Cerebellar nuclear complex (tissue), 1 donor: Measurements from ENCODE around the gene C7.

ENCODE experiments used
- DNase-seq, 2 experiments: peaks; one replicate each; lab custom pipeline; 2025; lab: John Stamatoyannopoulos, UW

The C7 gene

GRCh38 chr5:40916226-40916625 lies 6.9 kb downstream of the C7 start:
- DNase-seq = no peak

- DNase-seq = no peak
These were observed 19.7 kb downstream of the C7 start for GRCh38 chr5:40928886-40929448.

DNA sequence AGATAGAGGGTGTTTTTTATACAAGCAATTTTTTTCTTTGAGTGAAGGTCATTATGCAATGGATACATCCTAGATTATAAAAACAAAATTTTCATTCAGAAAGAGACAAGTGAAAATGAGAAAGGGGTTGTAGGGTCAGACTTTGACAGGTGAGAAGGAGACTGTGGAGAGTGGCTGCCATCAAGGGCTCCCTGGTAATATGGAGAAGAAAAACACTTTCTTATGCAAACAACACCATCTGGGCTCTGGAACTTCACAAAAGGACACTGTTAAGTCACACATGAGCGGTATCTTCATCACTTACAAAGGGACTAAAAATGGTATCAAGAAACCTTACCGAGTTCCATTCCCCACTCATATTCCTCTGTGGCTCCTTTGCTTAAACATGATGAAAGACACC lies 23.5 kb downstream of the C7 start:
- no peak for DNase-seq

DNA sequence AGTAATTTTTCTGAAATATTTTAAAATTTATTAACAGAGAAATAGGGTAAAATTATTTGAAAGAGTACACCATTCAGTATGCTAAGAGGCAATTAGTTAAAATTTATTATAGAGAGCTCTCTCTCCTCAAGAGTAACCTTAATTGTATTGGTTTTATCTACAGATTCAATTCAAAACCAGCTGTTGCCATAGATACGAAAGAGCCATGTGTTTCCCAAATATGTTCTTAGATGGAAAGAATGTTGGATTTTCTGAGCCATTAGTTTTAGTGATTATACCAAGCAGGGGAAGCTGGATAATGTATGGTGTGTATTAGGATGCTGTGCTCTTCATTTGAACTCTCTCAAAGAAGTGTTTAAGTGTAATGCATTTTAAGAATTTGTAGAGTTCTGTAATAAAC lies 27.8 kb downstream of the C7 start:
- no peak for DNase-seq

GRCh38 chr5:40939753-40940152 lies 30.5 kb downstream of the C7 start:
- DNase-seq = no peak

- no peak for DNase-seq
These were observed 35.8 kb downstream of the C7 start for GRCh38 chr5:40945111-40945510.

DNA sequence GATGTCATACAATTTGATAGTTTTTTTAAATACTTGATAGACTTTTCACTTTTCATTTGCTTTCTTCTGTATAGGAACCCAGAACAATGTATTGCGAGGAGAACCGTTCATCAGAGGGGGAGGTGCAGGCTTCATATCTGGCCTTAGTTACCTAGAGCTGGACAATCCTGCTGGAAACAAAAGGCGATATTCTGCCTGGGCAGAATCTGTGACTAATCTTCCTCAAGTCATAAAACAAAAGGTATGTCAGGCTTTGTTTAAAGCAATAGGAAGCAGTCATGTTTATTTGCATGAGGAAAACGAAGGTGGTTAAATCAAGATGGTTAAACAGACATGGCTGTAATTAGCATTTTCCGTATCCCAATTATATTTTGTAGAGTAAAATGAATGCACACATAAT lies 46.0 kb downstream of the C7 start:
- no peak for DNase-seq

- no peak for DNase-seq
These were observed 47.8 kb downstream of the C7 start for GRCh38 chr5:40957048-40957447.

DNA sequence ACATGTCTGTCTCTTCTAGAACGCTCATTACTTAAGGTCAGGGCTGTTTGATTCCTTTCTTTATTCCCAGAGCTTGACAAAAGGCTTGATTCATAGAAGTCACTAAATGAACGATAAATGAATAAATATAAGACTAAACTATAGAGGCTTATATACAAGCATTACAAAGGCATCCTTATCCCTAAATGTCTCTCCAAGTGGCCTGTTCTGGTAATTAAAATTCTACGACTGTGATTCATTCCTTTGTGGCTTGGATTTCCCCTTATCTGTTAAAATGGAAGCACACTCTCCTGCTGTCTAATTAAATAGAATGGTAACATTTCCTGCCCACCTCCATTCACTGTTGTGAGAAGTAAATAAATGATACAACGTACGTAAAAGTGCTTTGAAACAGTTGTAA lies 49.5 kb downstream of the C7 start:
- no peak for DNase-seq

GRCh38 chr5:40960037-40960436 lies 50.7 kb downstream of the C7 start:
- DNase-seq = no peak

GRCh38 chr5:40962207-40962955 lies 53.1 kb downstream of the C7 start:
- no peak for DNase-seq

- DNase-seq = no peak
These were observed 63.1 kb downstream of the C7 start for GRCh38 chr5:40972434-40972833.

DNA sequence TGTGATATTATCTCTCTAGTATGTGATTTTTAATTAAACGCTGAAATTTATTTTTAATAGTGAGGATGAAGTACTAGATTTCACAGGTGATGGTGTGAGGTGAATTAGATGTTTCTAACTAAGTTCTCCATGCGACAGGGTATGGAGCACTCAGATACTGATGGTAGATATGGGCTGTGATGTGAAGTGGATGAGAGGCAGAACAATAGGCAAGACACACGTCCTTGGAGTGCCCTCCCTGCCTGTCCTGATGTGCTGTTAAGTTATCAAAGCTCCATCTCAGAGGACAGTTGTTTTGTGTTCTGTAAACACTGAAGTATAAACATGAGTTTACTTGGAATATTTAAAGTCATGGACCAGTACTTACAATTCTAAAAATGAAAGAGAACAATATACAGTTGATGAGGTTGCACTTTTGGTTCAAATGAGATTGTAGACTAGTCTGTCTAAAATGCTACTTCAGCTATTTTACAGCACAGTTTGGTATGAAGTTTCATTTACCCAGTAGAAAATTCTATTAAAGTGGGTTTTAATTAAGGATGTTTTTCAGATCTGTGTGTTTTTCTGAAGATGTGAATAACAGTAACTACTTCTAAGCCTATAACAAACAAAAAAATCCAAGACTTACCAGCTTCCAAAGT lies 64.2 kb downstream of the C7 start:
- DNase-seq = no peak

DNA sequence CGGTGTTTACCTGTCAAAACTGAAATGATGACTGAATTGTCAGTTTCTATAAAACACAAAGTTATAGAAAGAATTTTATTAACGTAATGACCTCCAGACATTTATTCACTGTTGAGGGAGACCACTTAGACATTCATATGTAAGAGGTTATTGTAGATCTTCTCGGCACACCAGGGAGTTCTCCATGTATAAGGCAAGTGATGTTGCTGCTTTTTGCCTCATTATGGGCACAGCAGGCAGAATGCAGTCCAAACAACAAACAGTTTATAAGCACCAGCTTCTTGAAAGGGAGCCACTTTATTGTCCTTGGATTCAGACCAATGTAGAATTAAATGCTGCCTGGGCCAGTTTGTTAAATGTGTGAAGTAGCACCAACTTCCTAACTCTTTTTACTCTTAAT lies 66.7 kb downstream of the C7 start:
- no peak for DNase-seq

GRCh38 chr5:40976836-40977235 lies 67.5 kb downstream of the C7 start:
- no peak for DNase-seq

DNA sequence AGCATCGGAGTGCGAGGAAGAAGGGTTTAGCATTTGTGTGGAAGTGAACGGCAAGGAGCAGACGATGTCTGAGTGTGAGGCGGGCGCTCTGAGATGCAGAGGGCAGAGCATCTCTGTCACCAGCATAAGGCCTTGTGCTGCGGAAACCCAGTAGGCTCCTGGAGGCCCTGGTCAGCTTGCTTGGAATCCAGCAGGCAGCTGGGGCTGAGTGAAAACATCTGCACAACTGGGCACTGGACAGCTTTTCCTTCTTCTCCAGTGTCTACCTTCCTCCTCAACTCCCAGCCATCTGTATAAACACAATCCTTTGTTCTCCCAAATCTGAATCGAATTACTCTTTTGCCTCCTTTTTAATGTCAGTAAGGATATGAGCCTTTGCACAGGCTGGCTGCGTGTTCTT lies 72.1 kb downstream of the C7 start:
- no peak for DNase-seq

- DNase-seq = no peak
These were observed 74.5 kb downstream of the C7 start for GRCh38 chr5:40983781-40984180.

DNA sequence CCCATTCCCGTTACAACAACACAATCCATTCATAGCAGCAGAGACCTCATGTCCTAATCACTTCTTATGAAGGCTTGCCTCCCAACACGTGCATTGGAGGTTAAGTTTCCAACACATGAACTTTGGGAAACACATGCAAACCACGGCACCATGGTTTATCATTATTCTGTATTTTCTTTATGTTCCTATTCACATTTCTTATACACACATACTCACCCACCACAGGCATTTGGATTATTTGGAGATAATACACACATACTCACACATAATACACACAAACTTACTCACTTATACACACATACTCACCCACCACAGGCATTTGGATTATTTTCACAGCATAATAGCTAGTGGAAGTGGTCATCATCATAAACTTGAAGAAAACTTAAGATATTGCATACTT lies 75.6 kb downstream of the C7 start:
- DNase-seq = no peak

GRCh38 chr5:40985501-40985900 lies 76.2 kb downstream of the C7 start:
- DNase-seq = no peak

DNA sequence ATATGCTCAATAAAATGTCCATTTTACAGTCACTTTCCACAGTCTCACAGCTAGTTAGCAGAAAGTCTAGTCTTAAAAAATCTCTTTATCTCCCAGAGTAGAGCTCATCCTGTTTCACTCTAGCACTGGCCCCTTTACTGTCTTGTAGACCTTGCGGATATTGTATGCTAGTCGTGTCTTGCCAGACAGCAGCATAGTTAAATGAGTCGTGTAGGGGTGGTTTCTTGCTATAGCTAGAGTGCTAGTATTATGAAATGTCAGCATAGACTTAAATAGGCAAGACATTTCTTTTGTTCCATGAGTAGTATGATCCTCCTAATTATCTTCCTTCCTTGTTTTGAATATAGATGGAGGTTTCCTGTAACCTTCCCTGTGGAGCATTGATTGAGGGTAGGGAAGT lies 77.4 kb downstream of the C7 start:
- DNase-seq = no peak

DNA sequence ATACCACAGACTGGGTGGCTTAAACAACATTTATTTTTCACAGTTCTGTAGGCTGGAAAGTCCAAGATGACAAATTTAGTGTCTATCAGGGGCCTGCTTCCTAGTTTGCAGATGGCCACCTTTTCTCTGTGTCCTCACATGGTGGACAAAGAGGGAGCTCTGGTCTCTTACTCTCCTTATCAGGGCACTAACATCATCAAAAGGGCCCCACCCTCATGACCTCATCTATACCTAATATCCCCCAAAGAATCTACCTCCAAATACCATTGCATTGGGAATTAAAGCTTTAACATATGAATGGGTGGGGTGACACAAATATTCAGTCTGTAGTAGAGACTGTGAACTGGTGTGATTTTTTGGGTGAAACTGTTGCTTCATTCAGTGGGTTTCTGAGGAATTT lies 78.1 kb downstream of the C7 start:
- DNase-seq = no peak

- no peak for DNase-seq
These were observed 79.6 kb downstream of the C7 start for GRCh38 chr5:40988746-40989510.
